A549 (cell line): ENCODE results near the gene SLC25A4. TPM values are rescaled to one million over a fixed set of nuclear protein-coding genes. Genes with fewer than 3 reads are reported as not detected.
A peak's percentile ranks its signal among the peaks of the same experiment; 100 is the strongest.

ENCODE experiments used
- ATAC-seq, 2 experiments: fragments of 200-7000 bp in 1 of 2; fragments of >200 bp in 1 of 2; cut with Nextera tagmentation in 1 of 2; cut with Tn5 transposase in 1 of 2; 3 replicates each; pipeline versions ENCODE4 v1.8.0 to v1.9.1; 2018 to 2020; ENCODE audit warnings: mild to moderate bottlenecking in 1 of 2, moderate library complexity in 1 of 2
- CTCF ChIA-PET: fragments of 300-600 bp; sonication (Branson Sonifier 250); formaldehyde crosslinking; extraction: SDS; loops from one replicate; lab custom pipeline; 2021; ENCODE audit warnings: antibody characterized with exemption, inconsistent platforms; lab: Yijun Ruan, JAX
- POLR2A ChIA-PET: fragments of 350-600 bp; formaldehyde crosslinking; extraction: SDS; loops from one replicate; lab custom pipeline; 2021; ENCODE audit warnings: antibody characterized with exemption, inconsistent platforms; lab: Yijun Ruan, JAX
- DNase-seq, 2 experiments: peaks; one replicate each; pipeline versions ENCODE4 v3.0.0 to v3.0.0-alpha.2; 2011 to 2016; ENCODE audit warnings: low read depth in 1 of 2, low spot score in 1 of 2
- FAIRE-seq: peaks from 2 replicates; lab custom pipeline; 2011; peaks lifted over from hg19 to GRCh38; lab: Jason Lieb, UNC
- H3K27ac ChIP-seq, 2 experiments: fragments of >200 bp; sonication (Bioruptor Twin); formaldehyde crosslinking; 3 replicates each; pipeline ENCODE4 v1.5.1; 2016 to 2017
- H3K4me1 ChIP-seq: fragments of >200 bp; sonication (Bioruptor Twin); formaldehyde crosslinking; 3 replicates; pipeline ENCODE4 v1.6.1; 2016
- H3K4me2 ChIP-seq: fragments of >200 bp; sonication (Bioruptor Twin); formaldehyde crosslinking; 3 replicates; pipeline ENCODE4 v1.6.1; 2016
- H3K4me3 ChIP-seq: fragments of >200 bp; sonication (Bioruptor Twin); formaldehyde crosslinking; 3 replicates; pipeline ENCODE4 v1.5.1; 2016
- H3K9me3 ChIP-seq: fragments of >200 bp; sonication (Bioruptor Twin); formaldehyde crosslinking; 3 replicates; pipeline ENCODE4 v1.6.1; 2016
- CBX8 ChIP-seq: fragments of 200-600 bp; sonication (generic); IDR thresholded peaks from 2 replicates; pipeline ENCODE4 v1.6.1; 2016
- FOSB ChIP-seq: fragments of 250-450 bp; sonication (Bioruptor Pico); IDR thresholded peaks from 2 replicates; pipeline ENCODE4 v1.5.0; 2020; ENCODE audit warnings: mild to moderate bottlenecking, moderate library complexity
- GATA3 ChIP-seq: IDR thresholded peaks from 2 replicates; pipeline ENCODE4 v1.6.1; 2012; ENCODE audit warnings: borderline replicate concordance
- HEYL ChIP-seq: fragments of 250-450 bp; sonication (Bioruptor Pico); IDR thresholded peaks from 2 replicates; pipeline ENCODE4 v1.8.0; 2021; ENCODE audit warnings: mild to moderate bottlenecking, moderate library complexity
- KDM1A ChIP-seq: fragments of 200-600 bp; sonication (generic); IDR thresholded peaks from 2 replicates; pipeline ENCODE4 v1.6.1; 2016; ENCODE audit warnings: low read depth, mild to moderate bottlenecking
- KDM5A ChIP-seq: fragments of 200-600 bp; sonication (generic); IDR thresholded peaks from 2 replicates; pipeline ENCODE4 v1.6.1; 2016; ENCODE audit warnings: antibody characterized with exemption, mild to moderate bottlenecking
- MAZ ChIP-seq: fragments of 150-350 bp; IDR thresholded peaks from 2 replicates; pipeline ENCODE4 v1.6.1; 2014; ENCODE audit warnings: antibody characterized with exemption, low read depth, low read length, borderline replicate concordance
- RFX5 ChIP-seq: fragments of 450-650 bp; IDR thresholded peaks from 2 replicates; pipeline ENCODE4 v1.7.1; 2014; ENCODE audit warnings: antibody characterized with exemption, mild to moderate bottlenecking, moderate library complexity
- RNF2 ChIP-seq: fragments of 200-600 bp; sonication (generic); IDR thresholded peaks from 2 replicates; pipeline ENCODE4 v1.6.1; 2016; ENCODE audit warnings: low read depth, mild to moderate bottlenecking, antibody characterized with exemption, moderate library complexity, borderline replicate concordance
- SMC3 ChIP-seq: fragments of >200 bp; sonication (Bioruptor Twin); formaldehyde crosslinking; IDR thresholded peaks from 3 replicates; pipeline ENCODE4 v1.6.1; 2018; ENCODE audit warnings: inconsistent platforms
- SREBF2 ChIP-seq: fragments of 450-650 bp; IDR thresholded peaks from 2 replicates; pipeline ENCODE4 v1.6.1; 2014; ENCODE audit warnings: mild to moderate bottlenecking, moderate library complexity
- TFCP2L1 ChIP-seq: fragments of 250-450 bp; sonication (Bioruptor Pico); IDR thresholded peaks from 2 replicates; pipeline ENCODE4 v1.5.0; 2021; ENCODE audit warnings: mild to moderate bottlenecking
- ZC3H11A ChIP-seq: fragments of 450-650 bp; IDR thresholded peaks from 2 replicates; pipeline ENCODE4 v1.6.1; 2014; ENCODE audit warnings: antibody characterized with exemption, mild to moderate bottlenecking
- WGBS: methylation state at CpG from one replicate; pipeline ENCODE4 v1.1.6; 2017; ENCODE audit errors: missing lambda C conversion rate; 5-methylcytosine and 5-hydroxymethylcytosine counted together
- polyA plus RNA-seq, 4 experiments: library from polyadenylated mRNA; depleted of rRNA in 3 of 4; stranded (reverse); fragments of >200 nt; fragmentation: RNase III in 1 of 4; extraction: RNeasy Plus Mini Kit Qiagen cat#74134 plus additional on column Dnase treatment in 1 of 4; gene quantifications; 2 replicates in 3 of 4; 3 replicates in 1 of 4; pipeline ENCODE4 v1.2.3, GENCODE V29; 2011 to 2017
- TF ChIP-seq, protein P1 (sequence below): fragments of 200-600 bp; sonication (generic); IDR thresholded peaks from 2 replicates; pipeline ENCODE4 v1.6.1; 2016; ENCODE audit warnings: antibody characterized with exemption, mild to moderate bottlenecking, moderate library complexity
- TF ChIP-seq, protein P2 (sequence below): fragments of 450-650 bp; IDR thresholded peaks from 2 replicates; pipeline ENCODE4 v1.6.1; 2014; ENCODE audit warnings: antibody characterized with exemption
- TF ChIP-seq, protein P3 (sequence below): fragments of 250-450 bp; sonication (Bioruptor Pico); IDR thresholded peaks from 2 replicates; pipeline ENCODE4 v1.5.0; 2021; ENCODE audit warnings: mild to moderate bottlenecking, moderate library complexity, borderline replicate concordance
- TF ChIP-seq, protein P4 (sequence below): IDR thresholded peaks from 2 replicates; pipeline ENCODE4 v1.6.1; 2012

Gene SLC25A4
- polyA plus RNA-seq, 2 of the 4 experiments (the other 2 are of a cell fraction) = 15.4 to 16.9 TPM

DNA sequence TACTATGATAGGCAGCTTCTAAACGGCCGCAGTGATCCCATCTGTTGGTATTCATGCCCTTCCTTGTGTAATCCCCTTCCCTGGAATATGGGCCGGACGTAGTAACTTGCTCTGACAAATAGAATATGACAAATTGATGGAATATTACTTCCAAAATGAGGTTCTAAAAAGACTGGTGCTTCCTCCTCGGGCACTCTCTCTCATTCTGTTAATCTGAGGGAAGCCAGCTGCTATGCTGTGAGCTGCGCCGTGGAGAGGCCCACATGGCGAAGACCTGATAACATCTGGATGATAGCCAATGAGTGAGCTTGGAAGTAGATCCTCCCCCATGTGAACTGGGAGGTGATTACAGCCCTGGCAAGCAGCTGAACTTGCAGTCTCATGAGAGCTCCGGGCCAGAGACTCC, 27.2 kb upstream of the SLC25A4 start:
- Histone ChIP-seq H3K4me1 (peaks cover 11% of the 10 kb centered on the region; the same call in 2 of the 3 replicates), H3K4me2 (no peak overlapping the region), H3K4me3 (no peak overlapping the region), H3K9me3 (no peaks in the 10 kb centered on the region), H3K27ac (no peak overlapping the region)
- DNase-seq (peak in 1 of 2 experiments; percentile 11), ATAC-seq (peak in 1 of 2 experiments; percentile 32; a peak in 2 of 6 replicates), FAIRE-seq (no peak)
- CTCF ChIA-PET = no interaction called here
- WGBS = 79% methylated on average over 9 of the region's 9 CpGs
- POLR2A ChIA-PET = no interaction called here
- TF ChIP-seq SMC3 (no peak), HEYL (CRISPR knock-in tag) (no peak), MAZ (no peak), TFCP2L1 (CRISPR knock-in tag) (no peak), FOSB (CRISPR knock-in tag) (no peak), GATA3 (no peak), KDM1A (no peak), RNF2 (no peak), RFX5 (no peak), SREBF2 (no peak), CBX8 (no peak), ZC3H11A (no peak)
- TF ChIP-seq, protein P1, sequence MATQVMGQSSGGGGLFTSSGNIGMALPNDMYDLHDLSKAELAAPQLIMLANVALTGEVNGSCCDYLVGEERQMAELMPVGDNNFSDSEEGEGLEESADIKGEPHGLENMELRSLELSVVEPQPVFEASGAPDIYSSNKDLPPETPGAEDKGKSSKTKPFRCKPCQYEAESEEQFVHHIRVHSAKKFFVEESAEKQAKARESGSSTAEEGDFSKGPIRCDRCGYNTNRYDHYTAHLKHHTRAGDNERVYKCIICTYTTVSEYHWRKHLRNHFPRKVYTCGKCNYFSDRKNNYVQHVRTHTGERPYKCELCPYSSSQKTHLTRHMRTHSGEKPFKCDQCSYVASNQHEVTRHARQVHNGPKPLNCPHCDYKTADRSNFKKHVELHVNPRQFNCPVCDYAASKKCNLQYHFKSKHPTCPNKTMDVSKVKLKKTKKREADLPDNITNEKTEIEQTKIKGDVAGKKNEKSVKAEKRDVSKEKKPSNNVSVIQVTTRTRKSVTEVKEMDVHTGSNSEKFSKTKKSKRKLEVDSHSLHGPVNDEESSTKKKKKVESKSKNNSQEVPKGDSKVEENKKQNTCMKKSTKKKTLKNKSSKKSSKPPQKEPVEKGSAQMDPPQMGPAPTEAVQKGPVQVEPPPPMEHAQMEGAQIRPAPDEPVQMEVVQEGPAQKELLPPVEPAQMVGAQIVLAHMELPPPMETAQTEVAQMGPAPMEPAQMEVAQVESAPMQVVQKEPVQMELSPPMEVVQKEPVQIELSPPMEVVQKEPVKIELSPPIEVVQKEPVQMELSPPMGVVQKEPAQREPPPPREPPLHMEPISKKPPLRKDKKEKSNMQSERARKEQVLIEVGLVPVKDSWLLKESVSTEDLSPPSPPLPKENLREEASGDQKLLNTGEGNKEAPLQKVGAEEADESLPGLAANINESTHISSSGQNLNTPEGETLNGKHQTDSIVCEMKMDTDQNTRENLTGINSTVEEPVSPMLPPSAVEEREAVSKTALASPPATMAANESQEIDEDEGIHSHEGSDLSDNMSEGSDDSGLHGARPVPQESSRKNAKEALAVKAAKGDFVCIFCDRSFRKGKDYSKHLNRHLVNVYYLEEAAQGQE = no peak
- TF ChIP-seq, protein P2, sequence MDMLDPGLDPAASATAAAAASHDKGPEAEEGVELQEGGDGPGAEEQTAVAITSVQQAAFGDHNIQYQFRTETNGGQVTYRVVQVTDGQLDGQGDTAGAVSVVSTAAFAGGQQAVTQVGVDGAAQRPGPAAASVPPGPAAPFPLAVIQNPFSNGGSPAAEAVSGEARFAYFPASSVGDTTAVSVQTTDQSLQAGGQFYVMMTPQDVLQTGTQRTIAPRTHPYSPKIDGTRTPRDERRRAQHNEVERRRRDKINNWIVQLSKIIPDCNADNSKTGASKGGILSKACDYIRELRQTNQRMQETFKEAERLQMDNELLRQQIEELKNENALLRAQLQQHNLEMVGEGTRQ = no peak
- TF ChIP-seq, protein P3, sequence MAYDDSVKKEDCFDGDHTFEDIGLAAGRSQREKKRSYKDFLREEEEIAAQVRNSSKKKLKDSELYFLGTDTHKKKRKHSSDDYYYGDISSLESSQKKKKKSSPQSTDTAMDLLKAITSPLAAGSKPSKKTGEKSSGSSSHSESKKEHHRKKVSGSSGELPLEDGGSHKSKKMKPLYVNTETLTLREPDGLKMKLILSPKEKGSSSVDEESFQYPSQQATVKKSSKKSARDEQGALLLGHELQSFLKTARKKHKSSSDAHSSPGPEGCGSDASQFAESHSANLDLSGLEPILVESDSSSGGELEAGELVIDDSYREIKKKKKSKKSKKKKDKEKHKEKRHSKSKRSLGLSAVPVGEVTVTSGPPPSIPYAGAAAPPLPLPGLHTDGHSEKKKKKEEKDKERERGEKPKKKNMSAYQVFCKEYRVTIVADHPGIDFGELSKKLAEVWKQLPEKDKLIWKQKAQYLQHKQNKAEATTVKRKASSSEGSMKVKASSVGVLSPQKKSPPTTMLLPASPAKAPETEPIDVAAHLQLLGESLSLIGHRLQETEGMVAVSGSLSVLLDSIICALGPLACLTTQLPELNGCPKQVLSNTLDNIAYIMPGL (CRISPR knock-in tag) = no peak
- TF ChIP-seq, protein P4, sequence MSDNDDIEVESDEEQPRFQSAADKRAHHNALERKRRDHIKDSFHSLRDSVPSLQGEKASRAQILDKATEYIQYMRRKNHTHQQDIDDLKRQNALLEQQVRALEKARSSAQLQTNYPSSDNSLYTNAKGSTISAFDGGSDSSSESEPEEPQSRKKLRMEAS = no peak

DNA sequence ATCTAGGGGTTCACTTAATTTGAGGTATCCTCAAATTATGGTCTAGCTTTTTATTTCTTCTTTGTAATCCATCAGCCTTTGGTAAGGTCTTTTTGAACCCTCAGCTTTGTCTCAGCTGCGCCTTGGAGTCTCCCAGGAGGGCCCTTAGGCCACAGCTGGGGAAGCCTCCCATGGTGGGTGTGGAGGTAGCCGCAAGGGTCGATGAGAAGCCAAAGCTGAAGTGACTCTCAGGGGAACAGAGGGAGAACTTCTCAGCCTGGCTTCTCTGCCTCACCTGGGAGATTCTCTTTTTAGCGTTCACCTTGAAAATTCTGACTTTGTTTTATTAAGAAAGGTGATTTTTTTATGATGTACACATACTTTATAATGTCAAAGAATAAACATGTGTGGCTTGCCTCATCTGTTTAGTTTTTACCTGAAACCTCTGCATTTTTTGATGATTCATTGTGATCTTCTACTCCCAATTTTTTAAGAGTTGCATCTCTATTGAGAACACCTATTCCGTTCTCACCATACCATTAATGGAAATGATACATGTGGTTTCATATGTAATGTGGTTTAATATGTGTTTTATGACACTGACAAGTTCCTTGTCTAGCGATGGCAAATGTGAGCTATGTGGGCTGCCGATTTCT, 25.6 kb upstream of the SLC25A4 start:
- FAIRE-seq = no peak
- ATAC-seq = no peak
- H3K27ac ChIP-seq = no peak overlapping the region
- ChIA-PET POLR2A (no interaction called here), CTCF (interaction anchor here (0.7 kb wide), 2 partner anchors 9 to 21 kb away, joined by 3 to 4 read pairs; no protein-coding TSS in a partner anchor)
- no peak overlapping the region for H3K4me2 ChIP-seq
- H3K9me3 ChIP-seq = no peaks in the 10 kb centered on the region
- peaks cover 4% of the 10 kb centered on the region; the same call in 2 of the 3 replicates for H3K4me1 ChIP-seq
- no peak for DNase-seq
- no peak overlapping the region for H3K4me3 ChIP-seq
- TF ChIP-seq KDM5A = no peak
- TF ChIP-seq, all 56 proteins: peak for 0
- WGBS = 90% methylated on average over 7 of the region's 7 CpGs
